ENCODE data around the gene DIP2C. TPM values are rescaled to one million over a fixed set of nuclear protein-coding genes. Genes with fewer than 3 reads are reported as not detected.
"Not testable (repeated sequence)": the region's sequence is repeated elsewhere in the genome, so short reads cannot be mapped to it uniquely, and the experiment has no call there.

DIP2C gene
- total RNA-seq, 4 donors from 2014 or later = 8.4 to 22.7 (median 16.8) TPM

- no peaks in the 10 kb centered on the region for H3K27me3 ChIP-seq
- no peaks in the 10 kb centered on the region for H3K36me3 ChIP-seq
- no peak for DNase-seq
- TF ChIP-seq CTCF (IDR thresholded peaks at IDR 0.05) (no peak), POLR2A (IDR thresholded peaks at IDR 0.05) (no peak)
- H3K4me3 ChIP-seq = peak overlapping the region in 3 of 4 donors; percentile 5 to 50 (median 47)
- peaks cover 0 to 31% (median 4%) of the 10 kb centered on the region in 4 donors for H3K4me1 ChIP-seq
- H3K9me3 ChIP-seq = no peaks in the 10 kb centered on the region
- peak overlapping the region in 3 of 4 donors; percentile 67 to 91 (median 86) for H3K27ac ChIP-seq
Measured at GRCh38 chr10:650886-651615, 38.4 kb downstream of the DIP2C start.

DNA sequence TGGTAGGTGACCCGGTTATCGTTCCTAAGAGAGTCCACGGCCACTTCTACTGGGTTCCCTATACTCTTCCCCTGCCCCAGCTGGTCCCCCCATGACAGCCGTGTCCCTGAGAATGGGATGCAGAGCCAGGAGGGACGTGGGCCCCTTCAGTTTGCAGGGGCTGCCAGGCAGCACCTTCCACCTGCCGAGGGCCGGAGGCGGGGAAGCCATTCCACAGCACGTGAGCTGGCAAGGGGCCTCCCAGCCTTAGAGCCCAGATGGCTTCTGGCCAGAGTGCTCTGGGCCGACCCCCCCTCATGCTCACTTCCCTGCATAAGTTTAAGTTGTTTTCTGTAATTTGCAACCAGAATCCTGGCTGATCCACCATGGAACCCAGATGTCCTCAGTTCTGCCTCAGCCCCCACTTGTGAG, 39.0 kb downstream of the DIP2C start:
- TF ChIP-seq CTCF (IDR thresholded peaks at IDR 0.05) (no peak), POLR2A (IDR thresholded peaks at IDR 0.05) (no peak)
- no peaks in the 10 kb centered on the region for H3K36me3 ChIP-seq
- H3K4me1 ChIP-seq = peaks cover 0 to 31% (median 4%) of the 10 kb centered on the region in 4 donors
- no peaks in the 10 kb centered on the region for H3K27me3 ChIP-seq
- DNase-seq = no peak
- H3K9me3 ChIP-seq = no peaks in the 10 kb centered on the region
- peak overlapping the region in 3 of 4 donors; percentile 5 to 50 (median 47) for H3K4me3 ChIP-seq
- peak overlapping the region; percentile 25 to 91 (median 76) for H3K27ac ChIP-seq

DNA sequence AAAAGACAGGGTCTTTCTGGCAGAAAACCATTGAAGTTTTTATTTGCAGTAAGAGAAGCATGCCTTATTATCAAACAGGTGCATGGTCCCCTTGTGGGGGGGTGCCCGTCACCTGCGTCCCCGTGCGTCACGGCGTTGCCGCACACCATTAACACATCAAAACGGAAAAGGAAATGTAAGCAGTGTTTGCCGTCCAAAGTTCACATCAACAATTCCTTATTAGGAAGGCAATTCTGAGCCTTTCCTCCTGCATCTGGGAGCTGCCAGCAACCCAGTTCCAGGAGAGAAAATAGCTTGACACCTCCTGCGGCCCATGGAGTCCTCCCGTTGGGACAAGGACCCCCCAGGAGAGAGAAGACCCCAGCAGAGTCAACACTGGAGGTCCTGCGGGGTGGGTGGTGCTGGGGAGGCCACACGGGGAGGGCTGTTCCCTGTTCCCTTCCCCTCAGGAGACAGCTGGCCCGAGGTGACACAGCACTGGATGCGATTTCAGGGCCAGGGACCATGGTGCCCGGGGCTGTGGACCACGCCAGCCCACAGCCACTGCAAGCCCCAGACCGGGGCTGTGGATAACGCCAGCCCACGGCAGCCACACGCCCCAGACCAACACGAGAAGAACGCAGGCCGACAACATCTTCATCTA, 39.5 kb downstream of the DIP2C start:
- peak overlapping the region in 3 of 4 donors; percentile 5 to 50 (median 47) for H3K4me3 ChIP-seq

GRCh38 chr10:649445-649797, 40.0 kb downstream of the DIP2C start:
- DNase-seq = no peak
- TF ChIP-seq CTCF (IDR thresholded peaks at IDR 0.05) (no peak), POLR2A (IDR thresholded peaks at IDR 0.05) (no peak)
- H3K27me3 ChIP-seq = no peaks in the 10 kb centered on the region
- peak overlapping the region in 3 of 4 donors; percentile 67 to 91 (median 86) for H3K27ac ChIP-seq
- H3K4me3 ChIP-seq = peak overlapping the region in 2 of 4 donors; percentile 47 to 50
- H3K9me3 ChIP-seq = peaks cover 0 to 6% (median 0%) of the 10 kb centered on the region in 4 donors
- H3K36me3 ChIP-seq = no peaks in the 10 kb centered on the region
- H3K4me1 ChIP-seq = peaks cover 0 to 25% (median 4%) of the 10 kb centered on the region in 4 donors

More for the DNA sequence above, 39.5 kb downstream of the DIP2C start:
- Histone ChIP-seq H3K9me3 (peaks cover 0 to 3% (median 0%) of the 10 kb centered on the region in 4 donors), H3K36me3 (no peaks in the 10 kb centered on the region), H3K27ac (peak overlapping the region; percentile 25 to 91 (median 76)), H3K27me3 (no peaks in the 10 kb centered on the region), H3K4me1 (peaks cover 0 to 30% (median 4%) of the 10 kb centered on the region in 4 donors)
- peak in 2 of 3 donors; percentile 84 to 86 for DNase-seq
- TF ChIP-seq CTCF (IDR thresholded peaks at IDR 0.05) = no peak
- TF ChIP-seq POLR2A (IDR thresholded peaks at IDR 0.05) = peak; percentile 83 to 94

- not testable (repeated sequence) for H3K36me3 ChIP-seq, H3K9me3 ChIP-seq, H3K27ac ChIP-seq, H3K27me3 ChIP-seq, H3K4me3 ChIP-seq, DNase-seq
- H3K4me1 ChIP-seq = peaks cover 0 to 20% (median 2%) of the 10 kb centered on the region in 4 donors
Measured at GRCh38 chr10:647019-647418, 42.4 kb downstream of the DIP2C start.

- Histone ChIP-seq H3K9me3 (peaks cover 0 to 6% (median 0%) of the 10 kb centered on the region in 4 donors), H3K36me3 (no peaks in the 10 kb centered on the region), H3K4me3 (no peak overlapping the region), H3K4me1 (peaks cover 0 to 14% (median 1%) of the 10 kb centered on the region in 4 donors), H3K27me3 (no peaks in the 10 kb centered on the region), H3K27ac (no peak overlapping the region)
- DNase-seq = no peak
- TF ChIP-seq POLR2A (IDR thresholded peaks at IDR 0.05) = no peak
- TF ChIP-seq CTCF (IDR thresholded peaks at IDR 0.05) = no peak
Measured at GRCh38 chr10:646118-646524, 43.3 kb downstream of the DIP2C start.
